ENCODE measurements around the gene TRIM38.
"Not testable (repeated sequence)": the region's sequence is repeated elsewhere in the genome, so short reads cannot be mapped to it uniquely, and the experiment has no call there.

TRIM38 gene

DNA sequence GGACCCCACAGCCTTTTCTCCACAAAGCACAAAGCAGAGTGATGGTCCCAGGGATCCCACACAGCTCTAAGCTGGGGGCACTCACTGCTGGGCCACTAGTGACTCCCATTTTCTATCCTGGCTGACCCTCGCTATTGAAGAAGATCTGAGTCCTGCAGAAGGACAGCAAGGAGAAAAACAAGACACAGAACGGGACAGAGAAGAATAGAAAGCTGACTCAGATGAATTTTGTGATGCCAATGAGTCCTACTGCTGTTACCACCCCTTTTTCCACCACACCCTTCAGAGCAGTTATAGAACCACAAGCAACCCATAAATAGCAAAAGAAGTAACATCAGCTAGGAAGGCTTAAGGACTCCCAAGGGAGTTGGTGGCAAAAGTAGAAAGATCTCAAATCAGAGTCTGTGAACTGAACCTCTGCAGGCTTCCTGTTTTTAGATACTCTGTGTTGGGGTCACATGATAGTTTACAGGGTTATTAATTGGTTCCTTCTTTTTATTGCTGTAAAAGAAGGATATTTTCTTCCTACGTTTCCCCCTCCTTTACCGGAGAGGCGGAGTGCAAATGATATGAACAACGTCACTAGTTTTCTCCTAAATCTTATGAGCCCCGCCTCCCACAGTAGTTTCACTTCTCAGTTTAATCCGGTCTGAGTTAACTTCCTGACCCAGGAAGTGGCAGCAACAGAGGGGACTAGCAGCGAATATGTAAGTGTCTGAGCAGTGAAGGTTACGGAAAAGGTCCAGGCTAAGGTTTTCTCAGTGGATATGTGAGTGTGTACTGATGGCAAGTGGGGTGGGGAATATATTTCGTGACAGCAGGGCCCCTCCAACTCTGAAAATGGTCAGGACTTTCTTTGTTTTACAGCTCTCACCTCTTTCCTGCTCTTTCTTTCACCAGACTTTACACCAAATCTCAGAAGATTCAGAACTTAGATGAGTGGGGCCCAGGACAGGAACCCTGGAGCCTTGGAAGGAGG is at the start of gene TRIM38:
Gene TRIM38 (plus strand): TSS at position 654 of the 979 bp plus-strand sequence. CDS start 3,721 bp downstream, outside the sequence.
- DNase-seq (ENCODE audit: low read depth) = peak; percentile 40

DNA sequence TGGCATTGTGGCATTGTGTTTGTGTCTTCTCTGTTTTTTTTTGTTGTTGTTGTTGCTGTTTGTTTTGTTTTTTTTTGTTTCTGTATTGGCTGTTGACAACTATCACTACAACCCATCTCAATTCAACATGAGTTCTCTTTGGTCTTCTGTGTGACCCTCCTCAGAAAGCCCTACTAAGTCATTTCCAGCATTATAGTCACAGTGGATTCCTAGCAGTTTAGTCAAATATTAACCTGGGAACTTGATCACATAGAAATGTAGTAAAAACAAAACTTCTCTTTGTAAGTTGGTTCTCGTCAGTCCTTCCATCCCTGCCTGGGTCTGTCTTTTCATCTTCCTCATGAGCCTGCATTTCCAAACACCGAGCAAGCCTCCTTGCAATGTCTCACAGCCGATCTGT is 48.9 kb upstream of the TRIM38 start:
- no peak for DNase-seq (ENCODE audit: low read depth)

DNA sequence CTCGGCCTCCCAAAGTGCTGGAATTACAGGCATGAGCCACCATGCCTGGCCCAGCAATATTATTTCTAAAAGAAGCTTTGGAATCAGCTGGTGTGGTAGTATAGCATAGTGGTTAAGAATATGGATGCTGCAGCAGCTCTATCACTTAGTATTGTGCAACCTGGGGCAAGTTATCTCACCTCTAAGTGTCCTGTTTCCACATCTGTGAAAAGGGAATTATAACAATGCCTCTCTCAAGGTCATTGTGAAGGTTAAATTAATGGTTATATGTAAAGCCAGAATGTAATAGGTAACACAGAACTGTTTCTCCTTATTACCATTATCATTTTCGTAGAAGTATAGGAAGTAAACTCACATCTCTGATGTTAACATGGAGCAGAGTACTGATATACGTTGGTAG is 46.3 kb upstream of the TRIM38 start:
- DNase-seq (ENCODE audit: low read depth) = no peak

GRCh38 chr6:25916789-25917490 is 45.7 kb upstream of the TRIM38 start:
- DNase-seq (ENCODE audit: low read depth) = no peak

DNA sequence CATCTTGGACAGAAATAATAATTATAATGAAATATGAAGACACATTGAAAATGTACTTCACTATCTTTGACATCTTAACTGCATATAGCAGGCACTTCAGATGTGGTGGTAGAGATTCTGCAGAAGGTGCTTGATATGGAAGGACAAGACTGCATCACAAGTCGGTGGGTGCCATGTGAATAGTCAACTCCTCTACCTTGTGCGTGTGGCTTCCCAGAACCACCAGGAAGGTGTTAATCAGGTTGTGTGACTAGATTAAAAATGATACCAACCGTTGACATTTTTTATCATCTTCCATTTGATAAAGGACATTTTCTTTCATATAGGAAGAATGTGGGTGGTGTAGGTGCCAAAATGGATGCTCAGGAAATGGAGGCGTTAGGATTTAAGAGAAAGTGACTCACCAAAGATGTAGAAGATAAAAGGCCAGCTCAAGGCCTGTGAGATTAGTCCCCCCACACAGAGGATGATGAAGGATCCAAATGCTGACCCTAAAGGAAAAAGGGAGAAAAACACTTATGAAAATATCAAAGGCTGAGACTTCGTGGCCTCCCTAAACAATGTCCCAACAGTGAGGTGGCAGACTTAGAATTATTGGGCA is 44.4 kb upstream of the TRIM38 start:
- DNase-seq (ENCODE audit: low read depth) = no peak

DNA sequence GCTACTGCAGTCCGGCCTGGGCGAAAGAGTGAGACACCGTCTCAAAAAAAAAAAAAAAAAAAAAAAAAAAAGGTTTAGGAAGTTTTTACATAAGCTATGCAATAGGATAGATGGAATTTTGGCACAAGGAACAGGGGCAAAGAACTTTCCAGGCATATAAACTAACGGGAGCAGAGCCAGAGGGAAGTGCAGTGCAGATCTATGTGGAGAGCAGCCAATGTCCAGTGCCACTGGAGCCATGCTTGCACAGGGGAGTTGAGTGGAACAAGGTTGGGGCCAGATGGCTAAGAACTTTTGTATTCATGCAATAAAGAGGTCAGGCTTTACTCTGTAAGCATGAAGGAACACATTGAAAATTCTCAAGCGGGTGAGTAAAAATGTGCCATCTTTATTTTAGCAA is 42.9 kb upstream of the TRIM38 start:
- no peak for DNase-seq (ENCODE audit: low read depth)

- DNase-seq (ENCODE audit: low read depth) = no peak
Observed at GRCh38 chr6:25921525-25922203, 40.9 kb upstream of the TRIM38 start.

GRCh38 chr6:25922301-25922700 is 40.3 kb upstream of the TRIM38 start:
- DNase-seq (ENCODE audit: low read depth) = no peak

GRCh38 chr6:25925876-25926275 is 36.7 kb upstream of the TRIM38 start:
- DNase-seq (ENCODE audit: low read depth) = no peak

DNA sequence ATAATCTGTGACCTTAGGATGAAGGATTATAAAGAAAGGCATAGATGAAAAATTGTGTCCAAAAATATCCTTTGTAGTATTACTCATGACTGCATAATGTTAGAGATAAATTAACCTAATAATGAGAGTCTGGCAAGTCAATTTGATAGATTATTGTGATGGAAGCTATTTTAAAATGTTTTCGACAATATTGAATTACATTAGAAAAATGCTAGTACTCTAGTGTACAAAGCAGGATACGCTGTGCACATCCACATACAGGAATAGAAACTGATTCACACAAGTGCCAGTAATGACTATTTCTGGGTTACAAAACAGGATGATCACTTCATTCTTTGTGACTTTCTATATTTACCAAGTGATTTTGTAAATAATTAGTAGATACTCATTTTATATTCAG is 35.4 kb upstream of the TRIM38 start:
- no peak for DNase-seq (ENCODE audit: low read depth)

GRCh38 chr6:25927756-25928216 is 34.8 kb upstream of the TRIM38 start:
- DNase-seq (ENCODE audit: low read depth) = no peak

DNA sequence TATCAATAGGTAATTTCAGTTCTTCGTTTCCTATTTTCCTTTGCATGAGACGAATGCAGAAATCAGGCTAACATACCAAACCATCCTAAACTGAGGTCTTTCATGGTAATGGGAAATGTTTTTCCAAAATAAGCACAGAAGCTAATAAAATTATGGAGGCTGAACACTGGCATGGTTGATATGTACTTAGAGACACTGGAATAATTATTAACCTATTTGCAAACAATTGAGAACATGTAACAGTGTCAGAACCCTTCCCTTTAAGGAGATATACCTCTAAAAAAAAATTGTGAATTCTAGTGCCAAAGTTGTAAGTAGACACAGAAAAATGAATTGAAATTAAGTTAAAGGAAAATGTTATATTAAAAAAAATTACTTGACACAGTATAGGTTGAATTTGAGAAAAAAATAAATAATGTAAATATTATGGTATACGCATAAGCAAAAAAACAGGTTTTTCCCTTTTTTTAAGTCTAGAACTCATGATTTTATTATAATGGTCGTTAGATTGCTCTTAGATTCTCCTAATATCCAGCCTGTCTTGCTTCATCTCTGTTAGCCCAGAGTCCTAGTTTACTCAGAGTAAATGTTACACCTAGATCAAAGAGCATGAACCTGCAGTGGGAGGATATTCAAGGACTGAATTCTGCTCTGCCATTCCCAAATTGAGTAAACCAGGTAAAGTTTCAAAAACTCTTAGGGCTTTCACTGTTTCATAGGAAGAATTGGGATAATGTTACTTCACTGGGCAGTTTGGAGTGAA is 33.9 kb upstream of the TRIM38 start:
- no peak for DNase-seq (ENCODE audit: low read depth)

- DNase-seq (ENCODE audit: low read depth) = not testable (repeated sequence)
Observed at GRCh38 chr6:25929785-25930184, 32.8 kb upstream of the TRIM38 start.

GRCh38 chr6:25930532-25931410 is 31.8 kb upstream of the TRIM38 start, which contains the start of gene SLC17A2:
SLC17A2 (minus strand) TSS chr6:25930691; CDS start chr6:25925796, 4,895 bp downstream.
- DNase-seq (ENCODE audit: low read depth) = no peak

DNA sequence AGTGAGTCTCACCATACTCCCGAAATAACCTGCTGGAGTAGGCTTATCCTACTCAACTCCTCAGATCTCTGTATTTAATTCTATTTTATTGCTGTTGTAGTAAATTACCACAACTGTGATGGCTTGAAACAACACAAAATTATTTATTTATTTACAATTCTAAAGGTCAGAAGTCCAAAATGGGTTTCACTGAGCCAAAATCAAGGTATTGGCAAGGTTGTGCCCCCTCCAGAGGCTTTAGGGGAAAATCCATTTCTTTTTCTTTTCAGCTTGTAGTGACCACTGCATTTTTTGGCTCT is 31.2 kb upstream of the TRIM38 start:
- DNase-seq (ENCODE audit: low read depth) = no peak

GRCh38 chr6:25934156-25934555 is 28.4 kb upstream of the TRIM38 start:
- no peak for DNase-seq (ENCODE audit: low read depth)

- no peak for DNase-seq (ENCODE audit: low read depth)
Observed at GRCh38 chr6:25934735-25935313, 27.8 kb upstream of the TRIM38 start.

DNA sequence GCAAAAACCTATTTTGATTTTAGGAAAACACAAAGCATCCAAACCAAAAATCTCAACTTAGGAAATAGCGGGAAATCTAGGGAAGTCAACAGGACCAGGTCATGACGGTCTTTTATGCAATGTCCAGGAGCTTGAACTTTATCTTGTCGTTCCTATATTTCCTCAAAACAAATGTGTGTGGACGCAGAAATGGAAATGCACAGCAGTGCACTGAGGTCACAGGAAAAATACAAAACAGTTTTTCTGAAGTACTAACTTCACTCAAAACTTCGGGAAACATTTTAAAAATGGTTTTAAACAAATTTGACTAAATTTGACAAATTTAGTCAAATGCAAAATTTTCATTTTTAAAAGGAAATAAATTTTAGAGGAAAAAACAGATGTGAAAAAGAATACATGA is 26.6 kb upstream of the TRIM38 start:
- DNase-seq (ENCODE audit: low read depth) = no peak

DNA sequence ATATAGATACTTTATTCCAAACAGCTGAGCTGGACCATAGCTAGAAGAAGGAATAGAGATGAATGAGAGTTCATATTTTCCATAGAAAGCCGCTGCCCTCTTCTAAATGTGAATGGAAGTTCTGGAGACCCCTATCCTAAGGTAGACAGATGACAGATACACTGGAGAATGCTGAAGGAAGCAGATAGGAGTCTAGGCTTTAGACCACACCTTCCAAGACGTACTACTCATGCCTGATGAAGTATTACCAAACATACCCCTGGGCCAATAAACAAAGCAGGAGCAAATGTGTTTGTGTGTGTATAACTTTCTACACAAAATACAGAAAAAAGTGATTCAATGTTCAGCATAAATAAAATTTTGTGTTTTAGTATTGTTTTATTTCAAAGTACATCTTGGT is 23.0 kb upstream of the TRIM38 start:
- DNase-seq (ENCODE audit: low read depth) = no peak

DNA sequence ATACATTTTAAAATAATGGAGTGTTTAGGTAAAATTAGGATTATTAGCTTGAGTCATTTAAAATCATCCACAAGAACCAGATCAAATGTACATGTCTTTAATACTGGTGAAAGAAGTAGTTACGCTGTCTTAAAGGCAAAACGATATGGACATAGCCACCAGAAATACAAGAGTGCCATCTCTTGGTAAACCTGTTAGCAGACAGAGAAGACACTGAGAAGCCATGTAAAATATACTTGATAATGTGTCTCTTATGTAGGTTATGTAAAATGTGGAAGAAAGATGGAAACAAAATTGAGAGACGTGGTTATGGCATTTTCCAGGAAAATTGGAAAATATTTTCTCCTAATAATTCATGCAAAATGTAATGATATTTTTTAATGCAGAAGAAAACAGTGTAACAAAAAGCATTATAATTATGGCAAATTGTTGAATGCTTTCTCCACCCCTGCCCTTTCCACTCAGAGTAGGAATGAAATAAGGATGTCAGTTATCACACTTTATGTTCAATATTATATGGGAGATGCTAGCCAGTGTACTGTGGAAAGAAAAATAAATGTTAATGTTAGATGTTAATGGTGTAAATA is 19.9 kb upstream of the TRIM38 start:
- DNase-seq (ENCODE audit: low read depth) = no peak

All from CMK (cell line).